GM11168 (cell line): ENCODE measurements around the gene RHOT1.
"Not testable (repeated sequence)": the region's sequence is repeated elsewhere in the genome, so short reads cannot be mapped to it uniquely, and the experiment has no call there.

ENCODE experiments used
- in situ Hi-C: fragments of 300-500 bp; cut with MboI; formaldehyde crosslinking; loops from one replicate; pipeline ENCODE4 v1.12.0; 2022; ENCODE audit warnings: low sequenced_read_pairs; ENCODE audit not compliant: unreplicated experiment

Gene RHOT1

DNA sequence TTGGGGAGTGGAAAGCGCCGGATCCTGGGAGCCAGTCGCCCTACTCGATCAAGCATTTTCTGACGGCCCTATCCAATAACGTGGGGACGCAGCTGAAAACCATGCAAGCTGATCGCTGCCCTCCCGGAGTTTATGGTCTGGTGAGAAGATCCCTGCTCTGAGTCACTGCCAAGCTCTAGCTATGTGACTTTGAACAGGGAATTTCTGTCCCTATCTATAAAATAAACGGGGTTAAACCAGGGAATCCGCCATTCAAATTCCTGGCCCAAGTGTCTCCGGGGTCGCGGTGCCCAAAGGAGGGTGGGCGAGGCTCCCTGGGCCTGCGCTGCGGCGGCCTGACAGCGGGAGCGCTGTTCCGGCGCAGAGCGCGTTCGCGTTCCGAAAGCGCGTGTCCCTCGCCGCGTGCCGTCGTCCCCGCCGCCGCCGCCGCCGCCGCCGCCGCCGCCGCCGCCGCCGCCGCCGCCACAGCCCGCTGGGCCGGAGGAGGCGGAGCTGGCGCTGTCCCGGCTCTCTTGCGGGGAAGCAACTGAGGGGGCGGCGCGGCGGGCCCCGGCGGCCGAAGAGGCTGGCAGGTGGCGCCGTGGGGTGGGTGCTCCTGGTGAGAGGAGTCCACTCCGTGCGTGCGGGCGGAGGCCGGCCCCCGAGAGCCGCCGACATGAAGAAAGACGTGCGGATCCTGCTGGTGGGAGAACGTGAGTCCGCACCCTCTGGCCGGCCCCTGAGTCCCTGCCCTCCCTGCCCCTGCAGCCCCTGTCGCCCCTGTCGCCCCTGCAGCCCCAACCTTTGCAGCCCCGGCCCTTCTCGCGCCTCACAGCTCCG, at the start of gene RHOT1:
TSS of gene RHOT1 (plus strand) at position 465 of the 819 bp plus-strand sequence. CDS start at position 656, 191 bp downstream.
- in situ Hi-C loops = no loop called here

DNA sequence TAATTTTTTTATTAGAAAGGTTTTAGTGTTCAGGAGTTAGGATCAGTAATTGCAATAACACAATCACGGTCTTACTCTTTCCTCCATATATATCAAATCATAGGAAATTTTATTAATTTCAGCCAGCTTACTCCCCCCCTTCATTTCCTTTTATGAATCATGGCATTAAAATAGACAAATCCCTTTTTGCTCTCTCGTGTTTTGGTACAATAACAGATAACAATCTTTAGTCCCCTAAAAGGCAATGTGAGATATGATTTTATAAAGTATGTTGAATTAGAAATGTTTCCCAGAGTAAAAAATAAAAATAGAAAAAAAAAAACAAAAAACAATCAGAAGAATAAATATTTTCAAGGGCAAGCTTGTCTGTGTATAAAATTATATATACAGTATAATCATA, 42.6 kb upstream of the RHOT1 start:
- in situ Hi-C loops = loop anchor here (10.0 kb wide), 1 partner anchor 1055 kb away; no protein-coding TSS in a partner anchor

DNA sequence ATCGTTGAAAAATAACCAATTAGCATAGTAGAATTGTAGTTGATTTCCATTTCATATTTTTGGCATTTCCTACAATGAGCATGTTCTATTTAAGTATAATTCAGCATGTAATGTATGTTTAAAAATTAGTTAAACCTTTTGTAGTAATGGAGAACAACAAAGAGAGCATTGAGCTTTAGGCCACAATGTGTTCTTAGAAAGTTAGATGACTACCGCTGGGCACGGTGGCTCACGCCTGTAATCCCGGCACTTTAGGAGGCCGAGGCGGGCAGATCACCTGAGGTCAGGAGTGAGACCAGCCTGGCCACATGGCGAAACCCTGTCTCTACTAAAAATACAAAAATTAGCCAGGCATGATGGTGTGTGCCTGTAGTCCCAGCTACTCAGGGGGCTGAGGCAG, 42.0 kb upstream of the RHOT1 start:
- in situ Hi-C loops = not testable (repeated sequence)

DNA sequence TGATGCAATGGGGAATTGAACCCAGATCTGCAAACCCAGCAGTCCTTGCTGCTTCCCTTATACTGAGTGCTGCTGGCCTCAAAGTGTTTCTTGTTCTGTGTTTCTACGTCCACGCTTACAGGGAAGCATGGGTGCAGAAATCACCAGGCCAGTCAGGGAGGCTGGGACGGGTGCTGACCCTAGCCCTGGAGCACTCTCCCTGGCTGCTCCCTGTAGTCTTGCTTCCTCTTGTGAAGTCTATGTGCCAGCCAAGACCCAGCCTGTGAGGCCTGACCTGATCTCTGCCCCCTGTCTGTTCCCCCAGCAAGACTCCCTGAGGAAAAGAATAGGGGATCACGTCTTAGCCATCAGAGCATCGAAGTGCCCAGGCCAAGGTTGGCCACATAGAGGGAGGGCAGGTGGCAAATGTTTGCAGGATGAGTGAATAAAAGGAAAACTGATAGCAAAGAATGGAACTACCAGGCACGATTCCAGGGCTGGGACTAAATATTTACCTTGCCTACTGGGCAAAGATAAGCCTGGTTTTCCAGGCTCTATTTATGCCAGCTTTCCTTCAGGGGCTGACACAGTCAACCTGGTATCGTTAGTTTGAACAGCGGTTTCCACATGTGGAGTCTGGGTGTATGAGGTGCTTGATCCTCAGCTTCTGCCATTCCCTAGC, 41.2 kb upstream of the RHOT1 start:
- in situ Hi-C loops = no loop called here

DNA sequence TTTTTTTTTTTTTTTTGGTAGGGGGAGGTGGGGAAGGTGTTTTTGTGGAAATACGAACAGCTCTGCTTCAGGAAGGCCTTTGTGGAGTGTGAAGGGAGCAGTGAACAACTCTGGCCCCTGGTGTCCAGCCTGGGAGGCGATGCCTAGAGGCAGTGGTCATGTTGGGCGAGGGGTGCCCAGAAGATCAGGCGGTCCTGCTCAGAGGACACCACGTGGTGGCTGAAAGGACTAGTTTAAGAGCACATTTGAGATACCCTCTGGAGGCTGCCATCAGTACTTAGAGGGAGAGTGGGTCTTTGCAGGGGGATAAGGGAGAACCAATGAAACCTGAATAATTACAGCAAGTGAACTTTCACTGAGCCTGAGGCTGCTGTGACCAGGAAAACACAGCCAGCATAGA, 40.1 kb upstream of the RHOT1 start:
- in situ Hi-C loops = no loop called here

DNA sequence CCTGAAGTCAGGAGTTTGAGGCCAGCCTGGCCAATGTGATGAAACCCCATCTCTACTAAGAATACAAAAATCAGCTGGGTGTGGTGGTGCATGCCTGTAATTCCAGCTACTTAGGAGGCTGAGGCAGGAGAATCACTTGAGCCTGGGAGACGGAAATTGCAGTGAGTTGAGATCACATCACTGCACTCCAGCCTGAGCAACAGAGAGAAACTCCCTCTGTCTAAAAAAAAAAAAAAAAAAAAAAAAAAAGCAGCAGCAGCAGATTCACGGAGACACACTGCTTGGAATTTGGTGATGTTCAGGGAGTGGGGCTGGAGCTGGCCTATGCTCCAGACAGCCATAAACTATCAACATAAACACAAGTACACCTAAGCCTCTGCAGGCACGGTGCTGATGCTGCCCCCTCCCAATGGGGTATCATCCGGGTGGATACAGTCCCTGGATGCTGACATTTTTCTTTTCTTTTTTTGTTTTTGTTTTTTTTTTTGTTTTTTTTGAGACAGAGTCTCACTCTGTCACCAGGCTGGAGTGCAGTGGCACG, 39.6 kb upstream of the RHOT1 start:
- in situ Hi-C loops = no loop called here

DNA sequence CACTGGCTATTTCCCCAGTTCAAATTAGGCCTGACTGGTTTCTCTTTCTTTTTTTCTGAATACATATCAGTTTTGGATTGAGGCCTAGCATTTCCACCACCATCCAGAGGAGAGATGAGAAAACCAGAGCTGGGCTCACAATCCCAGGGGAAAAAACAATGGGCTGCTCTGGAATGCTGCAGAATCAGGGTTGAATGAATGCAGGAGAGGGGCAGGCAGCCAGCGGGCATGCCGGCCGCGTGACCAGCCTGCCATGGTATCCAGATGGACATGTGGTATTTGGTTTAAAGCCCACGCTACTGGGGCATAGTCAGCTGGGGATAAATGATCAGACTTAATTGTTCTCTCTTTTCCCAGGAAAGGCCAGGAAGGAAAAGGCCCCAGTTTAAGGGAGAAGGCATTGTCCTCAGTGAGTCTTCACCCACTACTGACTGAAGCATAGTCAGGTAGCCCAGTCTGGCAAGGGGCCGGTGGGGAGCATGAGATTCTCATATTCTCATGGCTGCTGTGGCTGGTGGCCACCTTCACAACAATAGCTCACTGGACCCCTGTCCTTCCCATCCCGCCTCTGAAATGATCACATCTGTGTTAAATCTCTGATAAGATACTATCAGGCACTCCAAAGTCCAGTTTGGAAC, 38.7 kb upstream of the RHOT1 start:
- in situ Hi-C loops = no loop called here

DNA sequence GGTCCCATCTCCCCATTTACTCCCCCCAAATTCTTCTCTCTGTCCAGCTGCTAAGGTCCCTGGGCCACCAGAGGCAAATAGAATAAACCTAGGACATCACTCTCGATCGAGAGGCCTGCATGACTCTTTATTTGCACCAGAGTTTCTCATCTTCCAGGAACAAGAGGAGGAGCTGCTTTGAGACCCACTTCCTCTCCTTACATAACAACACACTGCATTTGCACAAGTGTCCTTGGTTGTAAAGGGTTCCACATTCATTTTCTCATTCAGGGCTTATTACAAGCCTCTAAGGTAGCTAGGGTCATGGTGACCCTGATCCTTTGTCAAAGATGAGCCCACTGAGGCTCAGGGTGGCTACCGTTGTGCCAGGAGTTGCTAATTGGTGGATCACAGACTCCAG, 38.1 kb upstream of the RHOT1 start:
- in situ Hi-C loops = no loop called here

DNA sequence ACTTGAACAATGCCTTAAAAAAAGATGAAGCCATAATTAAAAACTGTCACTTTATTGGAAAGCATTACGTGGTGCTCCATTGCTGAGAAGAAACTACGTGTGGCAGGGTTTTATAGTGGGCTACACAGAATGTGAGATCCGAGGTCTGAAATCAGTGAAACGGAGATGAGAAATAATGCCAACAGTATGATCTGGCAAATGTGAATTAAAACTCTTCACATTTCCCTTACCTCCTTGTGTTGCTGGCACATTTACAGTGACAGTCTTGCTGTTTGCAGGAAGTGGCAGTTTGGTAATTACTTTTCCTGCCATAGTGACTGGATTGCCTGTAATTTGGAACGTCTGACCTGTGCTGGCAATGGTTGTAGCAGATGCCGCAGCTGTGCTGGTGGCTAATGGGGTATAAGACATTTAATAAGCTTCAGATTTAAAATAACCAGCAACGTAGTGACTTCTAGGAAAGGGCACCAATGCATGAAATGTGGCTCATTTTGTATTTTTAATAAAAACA, 35.8 kb upstream of the RHOT1 start:
- in situ Hi-C loops = not testable (repeated sequence)

DNA sequence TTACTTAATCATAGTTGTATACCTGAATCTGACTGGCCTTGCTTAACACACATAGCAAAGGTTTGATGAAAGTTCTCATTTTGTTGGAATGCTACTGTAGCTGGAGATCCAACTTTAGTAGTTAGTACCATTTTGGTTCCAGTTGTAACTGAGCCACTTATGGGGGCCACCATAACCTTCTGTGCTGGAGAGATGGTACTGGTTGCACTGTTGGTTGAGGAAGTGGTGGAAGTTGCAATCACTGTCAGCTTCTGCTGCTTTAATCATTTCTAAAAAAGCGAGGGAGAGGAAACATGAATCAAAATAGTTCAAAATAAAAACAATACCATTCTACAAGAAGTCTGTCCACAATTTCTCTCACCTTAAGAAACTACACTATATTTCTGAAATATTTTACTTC, 35.1 kb upstream of the RHOT1 start:
- in situ Hi-C loops = not testable (repeated sequence)

DNA sequence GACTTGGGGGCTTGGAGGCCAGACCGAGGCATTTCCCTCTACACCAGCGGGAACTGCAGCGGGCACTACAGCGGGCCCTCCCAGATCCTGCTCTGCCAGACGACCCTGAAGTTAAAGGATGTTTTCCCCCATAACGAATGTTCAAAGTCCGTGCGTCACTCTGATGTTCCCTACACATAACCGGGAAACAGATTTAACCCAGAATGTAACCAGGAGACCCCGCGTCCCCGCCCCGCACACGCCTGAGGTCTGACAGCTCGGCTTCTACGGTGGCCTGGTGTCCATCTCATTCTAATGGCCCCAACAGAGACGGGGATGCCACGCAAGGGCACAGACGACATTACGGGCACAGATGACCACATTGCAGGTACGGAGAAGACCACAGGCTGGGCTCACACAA, 31.7 kb upstream of the RHOT1 start:
- in situ Hi-C loops = no loop called here

DNA sequence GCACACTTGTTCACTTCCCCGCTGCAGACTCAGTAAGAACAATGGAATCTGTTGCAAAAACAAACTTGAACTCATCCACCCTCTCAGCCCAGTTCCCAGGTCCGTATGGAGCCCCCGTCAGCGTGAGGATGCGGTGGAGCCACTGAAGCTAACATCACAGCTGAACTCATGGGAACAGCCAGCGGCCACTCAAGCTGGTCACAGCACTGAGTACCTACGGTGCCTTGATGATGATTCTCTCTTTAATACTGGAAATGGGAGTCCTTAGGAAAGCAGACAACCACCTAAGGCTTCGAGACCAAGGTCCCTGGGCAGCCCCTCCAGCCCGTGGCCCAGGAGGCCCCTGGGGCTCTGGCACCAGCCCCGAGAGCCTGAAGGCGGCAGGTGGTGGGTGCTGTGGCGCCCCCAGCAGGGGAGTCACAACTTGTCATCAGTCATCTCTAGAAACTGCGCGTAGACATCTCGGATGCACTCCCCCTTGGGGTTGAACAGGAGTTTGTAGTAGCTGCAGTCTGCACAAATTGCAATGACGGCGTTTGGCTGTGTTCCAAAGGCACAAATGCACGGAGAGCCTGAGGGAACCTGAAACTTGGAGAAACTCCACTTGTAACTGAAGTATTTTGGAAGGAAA, 31.0 kb upstream of the RHOT1 start:
- in situ Hi-C loops = no loop called here

DNA sequence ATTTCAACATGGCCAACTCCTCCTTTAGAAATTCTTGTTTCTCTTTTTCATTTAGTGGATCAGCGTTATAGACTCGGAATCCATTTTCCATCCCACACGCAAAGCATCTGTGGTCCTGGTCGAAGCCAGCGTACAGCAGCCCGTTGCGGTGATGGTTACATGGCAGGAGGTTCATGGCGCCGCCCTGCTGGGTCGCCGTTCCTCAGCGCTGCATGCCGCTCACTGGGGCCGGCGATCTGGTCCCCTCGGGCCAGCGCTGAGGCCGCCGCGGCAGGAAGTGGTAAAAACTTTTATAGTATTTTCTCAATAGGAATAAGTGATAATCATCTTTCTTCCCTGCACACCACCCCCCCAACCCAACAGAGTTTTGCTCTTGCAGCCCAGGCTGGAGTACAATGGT, 29.9 kb upstream of the RHOT1 start:
- in situ Hi-C loops = no loop called here

DNA sequence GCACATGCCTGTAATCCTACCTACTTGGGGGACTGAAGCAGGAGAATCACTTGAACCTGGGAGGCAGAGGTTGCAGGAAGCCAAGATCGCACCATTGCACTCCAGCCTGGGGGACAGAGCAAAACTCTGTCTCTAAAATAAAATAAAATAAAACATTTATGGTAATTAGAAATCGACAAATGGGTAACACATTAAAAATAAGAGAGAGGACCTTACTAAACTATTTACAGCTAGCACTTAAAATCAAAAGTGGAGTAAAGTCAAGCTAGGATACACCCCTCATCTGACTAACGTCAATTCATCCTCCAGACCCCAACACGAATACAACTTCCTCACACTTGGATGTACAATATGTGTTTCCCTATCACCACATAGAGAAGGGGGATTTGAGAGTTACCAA, 27.8 kb upstream of the RHOT1 start:
- in situ Hi-C loops = no loop called here

DNA sequence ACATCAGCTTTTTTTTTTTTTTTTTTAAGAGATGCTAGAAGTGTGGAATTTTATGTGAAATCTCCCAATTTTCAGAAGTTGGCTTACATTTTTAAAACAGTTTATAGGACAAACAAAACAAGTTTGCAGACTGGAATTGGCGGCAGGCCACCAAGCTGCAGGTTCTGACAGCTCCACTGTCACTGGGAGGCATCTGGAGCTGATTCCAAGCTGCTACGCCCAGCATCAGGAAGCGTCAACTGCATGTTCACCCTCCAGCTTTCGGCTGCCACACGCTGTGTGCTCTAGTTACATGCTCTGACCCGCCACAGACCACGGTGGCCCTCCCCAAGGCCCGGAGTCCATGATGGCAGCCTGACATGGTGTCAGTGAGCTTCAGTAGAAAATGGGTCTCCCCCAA, 26.8 kb upstream of the RHOT1 start:
- in situ Hi-C loops = not testable (repeated sequence)

DNA sequence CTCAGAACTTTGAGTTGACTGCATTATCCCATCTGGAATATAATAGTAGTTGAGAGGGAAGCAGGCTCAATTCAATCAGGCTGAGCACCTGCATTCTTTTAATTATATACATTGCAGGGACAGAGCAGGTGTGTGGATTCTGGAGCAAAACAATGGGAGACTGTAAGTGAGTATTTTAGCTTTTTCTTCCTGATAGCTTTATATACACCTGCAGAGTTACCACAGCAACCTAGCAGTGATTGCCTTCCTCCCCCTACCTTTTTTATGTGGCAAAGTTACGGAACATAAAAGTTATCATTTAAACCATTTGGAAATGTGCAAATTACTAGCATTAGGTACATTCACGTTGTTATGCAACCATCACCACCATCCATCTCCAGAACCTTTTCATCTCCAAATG, 25.4 kb upstream of the RHOT1 start:
- in situ Hi-C loops = no loop called here

DNA sequence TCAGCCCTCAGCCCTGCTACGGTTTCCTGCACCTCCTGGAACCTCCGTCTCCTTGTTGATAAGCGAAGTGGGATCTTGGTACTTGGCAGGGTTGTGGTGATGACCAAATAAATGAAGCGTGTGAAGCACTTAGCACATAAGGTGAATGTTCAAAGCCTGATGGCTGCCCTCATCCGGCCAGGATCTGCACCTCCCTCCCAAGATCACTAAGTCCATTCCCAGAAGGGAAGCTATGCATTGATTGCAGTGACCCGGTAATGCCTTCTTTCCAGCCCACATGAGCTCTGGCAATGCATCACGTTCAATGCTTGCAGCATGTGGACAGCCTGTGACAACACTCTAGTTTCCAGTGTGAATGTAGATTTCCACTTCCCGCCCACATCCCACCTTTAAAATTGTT, 24.9 kb upstream of the RHOT1 start:
- in situ Hi-C loops = no loop called here

DNA sequence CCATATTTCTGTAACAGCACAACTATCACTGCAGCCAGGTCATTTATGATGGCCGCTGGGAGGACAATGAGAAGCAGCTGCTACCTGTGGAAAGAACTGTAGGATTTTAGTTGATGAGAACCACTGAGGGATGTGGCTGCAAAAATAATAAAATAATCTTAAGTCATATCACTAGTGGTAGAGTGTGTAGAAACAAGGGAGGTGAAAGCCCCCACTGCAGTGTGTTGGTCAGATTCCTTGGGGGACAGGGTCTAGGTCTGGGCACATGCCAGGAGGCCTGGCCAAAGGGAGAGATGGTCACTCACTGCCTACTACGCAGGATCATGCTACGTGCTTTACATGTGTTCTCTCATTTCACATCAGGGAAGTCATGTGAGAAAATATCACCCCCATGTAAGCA, 24.2 kb upstream of the RHOT1 start:
- in situ Hi-C loops = not testable (repeated sequence)

DNA sequence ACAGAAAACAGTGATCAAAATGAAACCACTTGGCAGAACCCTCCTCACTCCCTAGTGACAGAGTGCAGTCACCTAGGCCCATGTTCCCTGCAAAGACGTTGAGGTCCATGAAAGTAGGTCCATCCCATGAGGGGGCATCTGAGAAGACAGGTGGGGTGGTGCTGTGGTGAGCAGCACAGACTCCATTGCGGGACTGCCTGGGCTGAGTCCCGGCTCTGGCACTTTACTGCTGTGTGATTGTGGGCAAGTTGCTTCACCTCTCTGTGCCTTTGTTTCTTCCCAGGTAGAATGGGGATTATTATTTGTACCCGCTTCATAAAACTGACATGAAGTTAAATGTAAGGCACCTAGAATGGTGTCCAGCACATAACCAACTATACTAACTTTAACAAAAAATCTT, 23.5 kb upstream of the RHOT1 start:
- in situ Hi-C loops = no loop called here

DNA sequence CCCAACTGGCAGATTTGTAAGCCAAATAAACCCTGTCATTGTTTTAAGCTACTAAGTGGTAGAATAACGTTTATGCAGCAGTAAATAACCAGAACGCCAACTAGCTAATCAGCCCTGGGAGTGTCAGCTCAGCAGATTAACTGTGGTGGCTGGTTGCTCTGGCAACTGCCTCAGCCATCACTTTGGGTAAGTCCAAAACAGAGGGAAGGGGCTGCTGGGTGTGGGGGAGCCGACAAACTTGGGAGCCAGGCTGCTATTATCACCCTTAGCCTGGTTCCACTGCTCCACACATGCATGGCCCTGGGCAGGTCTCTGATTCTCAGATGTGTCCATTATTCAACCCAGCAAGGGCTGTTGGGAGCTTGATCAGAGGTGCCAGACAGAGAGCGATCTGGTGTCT, 22.2 kb upstream of the RHOT1 start:
- in situ Hi-C loops = no loop called here
